GM23338 (cell line): ENCODE measurements around the gene ARHGAP1. TPM values are rescaled to one million over a fixed set of nuclear protein-coding genes. Genes with fewer than 3 reads are reported as not detected.

Experiments used
- ATAC-seq: fragments of 200-7000 bp; cut with Tn5 transposase; 3 replicates; pipeline ENCODE4 v1.9.1; 2020
- DNase-seq: peaks from one replicate; pipeline ENCODE4 v3.0.0-alpha.2; 2015; ENCODE audit warnings: low spot score
- H2AFZ ChIP-seq: fragments of 200-600 bp; sonication (generic); 2 replicates; pipeline ENCODE4 v1.8.0; 2016; ENCODE audit warnings: antibody characterized with exemption, mild to moderate bottlenecking, moderate library complexity
- H3F3A ChIP-seq: fragments of 200-600 bp; sonication (generic); replicated peaks from 2 replicates; pipeline ENCODE4 v1.8.0; 2017; ENCODE audit warnings: antibody characterized with exemption, mixed run types, low read depth
- H3K27ac ChIP-seq: fragments of 200-600 bp; sonication (generic); 2 replicates; pipeline ENCODE4 v1.6.1; 2016; ENCODE audit warnings: low read depth
- H3K27me3 ChIP-seq: fragments of 200-600 bp; sonication (generic); 2 replicates; pipeline ENCODE4 v1.8.0; 2016; ENCODE audit warnings: mild to moderate bottlenecking, mixed run types, moderate library complexity; ENCODE audit not compliant: insufficient read depth
- H3K36me3 ChIP-seq: fragments of 200-600 bp; sonication (generic); 2 replicates; pipeline ENCODE4 v1.8.0; 2016; ENCODE audit warnings: mild to moderate bottlenecking; ENCODE audit not compliant: insufficient read depth
- H3K4me1 ChIP-seq: fragments of 200-600 bp; sonication (generic); 2 replicates; pipeline ENCODE4 v1.8.0; 2016; ENCODE audit warnings: mild to moderate bottlenecking, moderate library complexity; ENCODE audit not compliant: insufficient read depth
- H3K4me2 ChIP-seq: fragments of 200-600 bp; sonication (generic); 2 replicates; pipeline ENCODE4 v1.7.1; 2017; ENCODE audit warnings: mixed run types
- H3K4me3 ChIP-seq: fragments of 200-600 bp; sonication (generic); 2 replicates; pipeline ENCODE4 v1.6.1; 2016; ENCODE audit warnings: mixed run types
- H3K79me2 ChIP-seq: fragments of 200-600 bp; sonication (generic); replicated peaks from 2 replicates; pipeline ENCODE4 v1.8.0; 2017; ENCODE audit warnings: mild to moderate bottlenecking; ENCODE audit not compliant: insufficient read depth
- H3K9me2 ChIP-seq: fragments of 200-600 bp; sonication (generic); 2 replicates; pipeline ENCODE4 v1.8.0; 2017; ENCODE audit not compliant: insufficient read depth
- H4K20me1 ChIP-seq: fragments of 200-600 bp; sonication (generic); replicated peaks from 2 replicates; pipeline ENCODE4 v1.8.0; 2017; ENCODE audit warnings: mild to moderate bottlenecking; ENCODE audit not compliant: insufficient read depth
- H3K27ac Mint-ChIP-seq: 2 replicates; pipeline ENCODE4 v1.8.0; 2020; ENCODE audit warnings: inconsistent platforms, mild to moderate bottlenecking, moderate library complexity, mixed read lengths
- H3K27me3 Mint-ChIP-seq: 3 replicates; pipeline ENCODE4 v1.8.0; 2022; ENCODE audit warnings: low read depth, mild to moderate bottlenecking, moderate library complexity, mixed read lengths, inconsistent platforms; ENCODE audit not compliant: insufficient read depth, poor library complexity
- H3K36me3 Mint-ChIP-seq: 3 replicates; pipeline ENCODE4 v1.8.0; 2021; ENCODE audit warnings: low read depth, mild to moderate bottlenecking, inconsistent platforms, moderate library complexity, mixed read lengths
- H3K4me1 Mint-ChIP-seq: 3 replicates; pipeline ENCODE4 v1.8.0; 2020; ENCODE audit warnings: mild to moderate bottlenecking, inconsistent platforms, mixed read lengths
- H3K4me3 Mint-ChIP-seq: 3 replicates; pipeline ENCODE4 v1.8.0; 2021; ENCODE audit warnings: moderate library complexity, mild to moderate bottlenecking, inconsistent platforms, mixed read lengths
- H3K9me3 Mint-ChIP-seq: 3 replicates; pipeline ENCODE4 v1.8.0; 2020; ENCODE audit warnings: moderate library complexity, mild to moderate bottlenecking, inconsistent platforms, mixed read lengths
- EZH2phosphoT487 ChIP-seq: fragments of 200-600 bp; sonication (generic); IDR thresholded peaks from one replicate; pipeline ENCODE4 v1.8.1; 2018; ENCODE audit warnings: antibody characterized with exemption; ENCODE audit not compliant: unreplicated experiment
- JUNB ChIP-seq: IDR thresholded peaks from one replicate; pipeline ENCODE4 v1.6.1; 2016; ENCODE audit warnings: antibody characterized with exemption; ENCODE audit not compliant: unreplicated experiment
- NANOG ChIP-seq: IDR thresholded peaks from 2 replicates; pipeline ENCODE4 v1.6.1; 2016; ENCODE audit warnings: antibody characterized with exemption, borderline replicate concordance
- STAT1 ChIP-seq: IDR thresholded peaks from one replicate; pipeline ENCODE4 v1.6.1; 2016; ENCODE audit warnings: antibody characterized with exemption; ENCODE audit not compliant: unreplicated experiment
- ZNF114 ChIP-seq: fragments of 250-450 bp; sonication (Bioruptor Pico); IDR thresholded peaks from 2 replicates; pipeline ENCODE4 v1.5.0; 2020; ENCODE audit warnings: mild to moderate bottlenecking, moderate library complexity
- ZNF331 ChIP-seq: fragments of 250-450 bp; sonication (Bioruptor Pico); IDR thresholded peaks from 2 replicates; pipeline ENCODE4 v1.5.0; 2020; ENCODE audit warnings: low read depth, mild to moderate bottlenecking, moderate library complexity
- polyA plus RNA-seq: library from polyadenylated mRNA; unstranded; fragments of >200 nt; fragmentation: Nextera tagmentation; extraction: Ambion mirVana; gene quantifications from 2 replicates; pipeline ENCODE4 v1.2.1, GENCODE V29; 2016
- total RNA-seq: library from RNA; depleted of rRNA; stranded (reverse); fragments of >200 nt; shearing (Covaris generic); gene quantifications from 2 replicates; pipeline ENCODE4 v1.2.3, GENCODE V29; 2014
- TF ChIP-seq, protein P1 (sequence below): fragments of 250-450 bp; sonication (Bioruptor Pico); IDR thresholded peaks from 2 replicates; pipeline ENCODE4 v1.5.0; 2020; ENCODE audit warnings: mild to moderate bottlenecking, moderate library complexity
- TF ChIP-seq, protein P2 (sequence below), 2 experiments: fragments of 200-600 bp in 1 of 2; sonication (generic) in 1 of 2; conservative IDR thresholded peaks; 2 replicates each; pipeline versions ENCODE4 v1.5.1 to v1.6.1; 2016 to 2017; ENCODE audit warnings: antibody characterized with exemption in 2 of 2, low read depth in 2 of 2, mild to moderate bottlenecking in 2 of 2, moderate library complexity in 1 of 2

The ARHGAP1 gene
- total and polyA plus RNA-seq, 2 experiments from 2014 or later, result 23.4 to 38.1 TPM

DNA sequence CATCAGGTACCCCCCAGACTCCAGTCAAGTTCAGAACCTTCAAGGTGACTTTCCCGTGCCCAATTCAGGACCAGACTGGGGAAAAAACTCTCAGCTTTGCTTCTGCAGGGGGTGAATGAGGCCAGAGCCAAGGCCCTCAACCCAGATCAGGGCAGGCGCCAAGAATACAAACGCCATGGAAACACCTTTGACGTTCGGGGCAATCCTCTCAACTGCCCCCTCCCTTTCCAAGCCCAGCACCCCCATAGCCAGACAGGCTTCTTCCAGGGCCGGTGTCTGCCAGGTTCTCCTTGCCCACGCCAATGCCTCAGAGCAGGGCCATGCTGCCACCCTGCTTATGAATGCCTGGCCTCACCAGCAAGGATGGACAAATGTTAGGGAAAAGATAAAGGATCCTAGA, 5.8 kb downstream of the ARHGAP1 start:
- 0 out of 2 replicates have a peak, but pooled peaks cover 1% of the 10 kb centered on the region for H3K4me1 ChIP-seq
- no peak overlapping the region for H3K4me3 Mint-ChIP-seq
- DNase-seq, result no peak
- no peaks in the 10 kb centered on the region for H3K27me3 ChIP-seq
- no peaks in the 10 kb centered on the region for H3K36me3 ChIP-seq
- peaks cover 1% of the 10 kb centered on the region for H3K27me3 Mint-ChIP-seq
- H3K4me3 ChIP-seq, result no peak overlapping the region
- peaks cover 4% of the 10 kb centered on the region; the same call in 1 of the 3 replicates for H3K36me3 Mint-ChIP-seq
- no peak overlapping the region for H3K27ac Mint-ChIP-seq
- no peaks in the 10 kb centered on the region for H4K20me1 ChIP-seq
- peaks cover 14% of the 10 kb centered on the region; the same call in 2 of the 3 replicates for H3K4me1 Mint-ChIP-seq
- H3K4me2 ChIP-seq, result no peak overlapping the region
- H3K9me2 ChIP-seq, result no peaks in the 10 kb centered on the region
- no peak for ATAC-seq
- no peaks in the 10 kb centered on the region for H3F3A ChIP-seq
- TF ChIP-seq STAT1, result no peak
- no peak for TF ChIP-seq ZNF114 (CRISPR knock-in tag)
- no peak for TF ChIP-seq EZH2phosphoT487
- TF ChIP-seq ZNF331 (CRISPR knock-in tag), result no peak
- no peak for TF ChIP-seq NANOG
- TF ChIP-seq, protein P1, sequence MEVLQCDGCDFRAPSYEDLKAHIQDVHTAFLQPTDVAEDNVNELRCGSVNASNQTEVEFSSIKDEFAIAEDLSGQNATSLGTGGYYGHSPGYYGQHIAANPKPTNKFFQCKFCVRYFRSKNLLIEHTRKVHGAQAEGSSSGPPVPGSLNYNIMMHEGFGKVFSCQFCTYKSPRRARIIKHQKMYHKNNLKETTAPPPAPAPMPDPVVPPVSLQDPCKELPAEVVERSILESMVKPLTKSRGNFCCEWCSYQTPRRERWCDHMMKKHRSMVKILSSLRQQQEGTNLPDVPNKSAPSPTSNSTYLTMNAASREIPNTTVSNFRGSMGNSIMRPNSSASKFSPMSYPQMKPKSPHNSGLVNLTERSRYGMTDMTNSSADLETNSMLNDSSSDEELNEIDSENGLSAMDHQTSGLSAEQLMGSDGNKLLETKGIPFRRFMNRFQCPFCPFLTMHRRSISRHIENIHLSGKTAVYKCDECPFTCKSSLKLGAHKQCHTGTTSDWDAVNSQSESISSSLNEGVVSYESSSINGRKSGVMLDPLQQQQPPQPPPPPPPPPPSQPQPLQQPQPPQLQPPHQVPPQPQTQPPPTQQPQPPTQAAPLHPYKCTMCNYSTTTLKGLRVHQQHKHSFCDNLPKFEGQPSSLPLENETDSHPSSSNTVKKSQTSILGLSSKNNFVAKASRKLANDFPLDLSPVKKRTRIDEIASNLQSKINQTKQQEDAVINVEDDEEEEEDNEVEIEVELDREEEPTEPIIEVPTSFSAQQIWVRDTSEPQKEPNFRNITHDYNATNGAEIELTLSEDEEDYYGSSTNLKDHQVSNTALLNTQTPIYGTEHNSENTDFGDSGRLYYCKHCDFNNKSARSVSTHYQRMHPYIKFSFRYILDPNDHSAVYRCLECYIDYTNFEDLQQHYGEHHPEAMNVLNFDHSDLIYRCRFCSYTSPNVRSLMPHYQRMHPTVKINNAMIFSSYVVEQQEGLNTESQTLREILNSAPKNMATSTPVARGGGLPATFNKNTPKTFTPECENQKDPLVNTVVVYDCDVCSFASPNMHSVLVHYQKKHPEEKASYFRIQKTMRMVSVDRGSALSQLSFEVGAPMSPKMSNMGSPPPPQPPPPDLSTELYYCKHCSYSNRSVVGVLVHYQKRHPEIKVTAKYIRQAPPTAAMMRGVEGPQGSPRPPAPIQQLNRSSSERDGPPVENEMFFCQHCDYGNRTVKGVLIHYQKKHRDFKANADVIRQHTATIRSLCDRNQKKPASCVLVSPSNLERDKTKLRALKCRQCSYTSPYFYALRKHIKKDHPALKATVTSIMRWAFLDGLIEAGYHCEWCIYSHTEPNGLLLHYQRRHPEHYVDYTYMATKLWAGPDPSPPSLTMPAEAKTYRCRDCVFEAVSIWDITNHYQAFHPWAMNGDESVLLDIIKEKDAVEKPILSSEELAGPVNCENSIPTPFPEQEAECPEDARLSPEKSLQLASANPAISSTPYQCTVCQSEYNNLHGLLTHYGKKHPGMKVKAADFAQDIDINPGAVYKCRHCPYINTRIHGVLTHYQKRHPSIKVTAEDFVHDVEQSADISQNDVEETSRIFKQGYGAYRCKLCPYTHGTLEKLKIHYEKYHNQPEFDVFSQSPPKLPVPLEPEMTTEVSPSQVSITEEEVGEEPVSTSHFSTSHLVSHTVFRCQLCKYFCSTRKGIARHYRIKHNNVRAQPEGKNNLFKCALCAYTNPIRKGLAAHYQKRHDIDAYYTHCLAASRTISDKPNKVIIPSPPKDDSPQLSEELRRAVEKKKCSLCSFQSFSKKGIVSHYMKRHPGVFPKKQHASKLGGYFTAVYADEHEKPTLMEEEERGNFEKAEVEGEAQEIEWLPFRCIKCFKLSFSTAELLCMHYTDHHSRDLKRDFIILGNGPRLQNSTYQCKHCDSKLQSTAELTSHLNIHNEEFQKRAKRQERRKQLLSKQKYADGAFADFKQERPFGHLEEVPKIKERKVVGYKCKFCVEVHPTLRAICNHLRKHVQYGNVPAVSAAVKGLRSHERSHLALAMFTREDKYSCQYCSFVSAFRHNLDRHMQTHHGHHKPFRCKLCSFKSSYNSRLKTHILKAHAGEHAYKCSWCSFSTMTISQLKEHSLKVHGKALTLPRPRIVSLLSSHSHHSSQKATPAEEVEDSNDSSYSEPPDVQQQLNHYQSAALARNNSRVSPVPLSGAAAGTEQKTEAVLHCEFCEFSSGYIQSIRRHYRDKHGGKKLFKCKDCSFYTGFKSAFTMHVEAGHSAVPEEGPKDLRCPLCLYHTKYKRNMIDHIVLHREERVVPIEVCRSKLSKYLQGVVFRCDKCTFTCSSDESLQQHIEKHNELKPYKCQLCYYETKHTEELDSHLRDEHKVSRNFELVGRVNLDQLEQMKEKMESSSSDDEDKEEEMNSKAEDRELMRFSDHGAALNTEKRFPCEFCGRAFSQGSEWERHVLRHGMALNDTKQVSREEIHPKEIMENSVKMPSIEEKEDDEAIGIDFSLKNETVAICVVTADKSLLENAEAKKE (CRISPR knock-in tag), result no peak
- TF ChIP-seq, protein P2, sequence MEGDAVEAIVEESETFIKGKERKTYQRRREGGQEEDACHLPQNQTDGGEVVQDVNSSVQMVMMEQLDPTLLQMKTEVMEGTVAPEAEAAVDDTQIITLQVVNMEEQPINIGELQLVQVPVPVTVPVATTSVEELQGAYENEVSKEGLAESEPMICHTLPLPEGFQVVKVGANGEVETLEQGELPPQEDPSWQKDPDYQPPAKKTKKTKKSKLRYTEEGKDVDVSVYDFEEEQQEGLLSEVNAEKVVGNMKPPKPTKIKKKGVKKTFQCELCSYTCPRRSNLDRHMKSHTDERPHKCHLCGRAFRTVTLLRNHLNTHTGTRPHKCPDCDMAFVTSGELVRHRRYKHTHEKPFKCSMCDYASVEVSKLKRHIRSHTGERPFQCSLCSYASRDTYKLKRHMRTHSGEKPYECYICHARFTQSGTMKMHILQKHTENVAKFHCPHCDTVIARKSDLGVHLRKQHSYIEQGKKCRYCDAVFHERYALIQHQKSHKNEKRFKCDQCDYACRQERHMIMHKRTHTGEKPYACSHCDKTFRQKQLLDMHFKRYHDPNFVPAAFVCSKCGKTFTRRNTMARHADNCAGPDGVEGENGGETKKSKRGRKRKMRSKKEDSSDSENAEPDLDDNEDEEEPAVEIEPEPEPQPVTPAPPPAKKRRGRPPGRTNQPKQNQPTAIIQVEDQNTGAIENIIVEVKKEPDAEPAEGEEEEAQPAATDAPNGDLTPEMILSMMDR (conservative IDR thresholded peaks at IDR 0.05; ENCODE audit: low read depth in 2 of 2), result no peak
- TF ChIP-seq JUNB, result no peak
- H3K79me2 ChIP-seq, result peaks cover 10% of the 10 kb centered on the region
- no peak overlapping the region for H2AFZ ChIP-seq
- no peak overlapping the region for H3K27ac ChIP-seq
- H3K9me3 Mint-ChIP-seq, result no peaks in the 10 kb centered on the region
